ENCODE results near the gene CCDC28B.
"Not testable (repeated sequence)": the region's sequence is repeated elsewhere in the genome, so short reads cannot be mapped to it uniquely, and the experiment has no call there.

CCDC28B gene

DNA sequence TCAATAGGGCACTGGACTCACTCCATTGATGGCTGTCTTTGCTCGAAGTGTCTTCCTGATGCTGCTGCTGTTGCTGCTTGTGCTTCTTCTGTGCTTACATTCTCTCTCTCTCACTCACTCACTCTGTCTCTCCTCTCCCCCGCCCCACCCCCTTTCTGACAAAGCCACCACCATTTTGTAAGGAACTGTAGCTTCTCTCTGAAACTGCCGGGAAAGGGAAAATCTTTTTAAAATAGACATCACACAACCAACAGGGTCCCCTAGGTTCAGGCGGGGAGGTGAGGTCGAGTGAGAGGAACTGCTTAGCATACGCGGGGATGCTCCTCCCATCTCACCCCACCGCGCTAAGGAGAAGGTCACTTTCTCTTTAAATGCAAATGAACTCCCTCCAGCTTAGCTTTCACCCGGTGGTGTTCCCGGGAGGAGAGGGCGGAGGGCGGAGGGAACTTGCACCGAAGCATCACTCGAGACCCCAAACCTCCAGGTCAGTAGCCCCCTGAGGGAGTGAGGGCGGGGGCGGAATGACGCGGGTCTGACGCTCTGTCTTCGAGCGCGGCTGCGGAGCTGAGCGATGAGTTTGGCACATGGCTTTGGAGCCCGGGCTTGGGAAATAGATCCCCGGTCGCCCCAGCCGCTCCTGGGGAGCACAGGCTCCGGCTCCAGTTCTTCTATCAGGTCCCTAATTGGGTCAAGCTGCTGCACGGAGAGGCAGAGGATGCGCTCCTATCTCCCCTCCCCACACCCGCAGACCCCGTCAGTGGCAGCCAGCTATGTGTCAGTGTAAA lies at the start of gene CCDC28B:
CCDC28B (plus strand) TSS at position 370 of the 785 bp plus-strand sequence. CDS start 1,341 bp downstream, outside the sequence.
- TF ChIP-seq POLR2A (IDR thresholded peaks at IDR 0.05; ENCODE audit: low read length) (peak; percentile 11), GATA1 (IDR thresholded peaks at IDR 0.05; ENCODE audit: low read depth, low read length) (no peak)
- peak; percentile 64 to 67 for DNase-seq

DNA sequence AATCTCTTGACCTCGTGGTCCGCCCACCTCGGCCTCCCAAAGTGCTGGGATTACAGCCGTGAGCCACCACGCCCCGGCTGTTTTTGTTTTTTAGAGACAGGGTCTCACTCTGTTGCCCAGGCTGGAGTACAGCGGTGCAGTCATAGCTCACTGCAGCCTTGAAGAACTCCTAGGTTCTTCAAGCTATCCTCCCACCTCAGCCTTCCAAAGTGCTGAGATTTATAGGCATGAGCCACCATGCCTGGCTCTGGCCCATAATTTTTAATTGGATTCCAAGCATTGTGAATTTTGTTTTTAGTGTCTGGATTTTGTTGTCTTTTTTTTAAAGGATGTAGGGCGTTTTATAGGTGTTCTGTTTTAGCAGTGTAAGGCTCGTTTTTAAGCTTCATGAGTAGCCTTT lies 49.5 kb upstream of the CCDC28B start:
- TF ChIP-seq GATA1 (IDR thresholded peaks at IDR 0.05; ENCODE audit: low read depth, low read length) (no peak), POLR2A (IDR thresholded peaks at IDR 0.05; ENCODE audit: low read length) (no peak)

DNA sequence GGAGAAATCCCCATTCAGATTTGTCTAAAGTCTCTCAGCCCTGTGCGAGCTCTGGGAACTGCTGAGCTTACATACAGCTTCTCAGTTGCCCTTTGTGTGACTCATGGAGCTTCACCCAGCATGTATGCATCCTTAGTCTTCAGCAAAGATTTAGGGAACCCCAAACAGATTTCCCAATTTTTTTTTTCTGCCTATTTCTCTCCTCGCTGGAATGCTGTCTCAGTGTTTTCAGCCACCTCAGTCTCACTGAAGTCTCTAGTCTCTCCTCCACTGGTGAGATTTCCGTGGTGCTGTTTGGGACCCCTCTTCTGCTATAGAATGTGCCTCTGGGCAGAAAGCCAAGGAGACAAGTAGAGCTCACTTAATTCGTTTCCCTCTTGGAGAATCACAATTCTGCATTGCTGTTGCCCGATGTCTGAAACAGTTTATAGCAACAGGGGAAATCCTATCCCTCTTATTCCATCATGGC lies 49.0 kb upstream of the CCDC28B start:
- DNase-seq: no peak
- TF ChIP-seq GATA1 (IDR thresholded peaks at IDR 0.05; ENCODE audit: low read depth, low read length): no peak
- TF ChIP-seq POLR2A (IDR thresholded peaks at IDR 0.05; ENCODE audit: low read length): no peak

More for the DNA sequence above, 49.5 kb upstream of the CCDC28B start:
- DNase-seq: no peak

DNA sequence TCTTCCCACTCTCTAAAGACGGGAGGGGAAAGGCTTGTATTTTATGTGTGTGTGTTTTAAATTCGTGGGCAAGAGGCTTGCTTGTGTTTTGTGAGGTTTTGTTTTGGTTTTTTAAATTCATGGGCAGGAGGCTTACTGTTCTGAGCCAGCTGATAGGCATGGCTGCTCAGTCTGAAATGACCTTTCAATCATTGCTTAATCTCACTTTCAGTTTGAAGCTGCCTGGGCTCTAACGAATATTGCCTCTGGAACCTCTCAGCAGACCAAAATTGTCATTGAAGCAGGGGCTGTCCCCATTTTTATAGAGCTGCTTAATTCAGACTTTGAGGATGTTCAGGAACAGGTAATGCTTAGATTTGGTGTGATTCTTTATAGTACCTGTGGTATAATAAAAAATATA lies 41.2 kb upstream of the CCDC28B start:
- TF ChIP-seq GATA1 (IDR thresholded peaks at IDR 0.05; ENCODE audit: low read depth, low read length) (no peak), POLR2A (IDR thresholded peaks at IDR 0.05; ENCODE audit: low read length) (no peak)
- no peak for DNase-seq

GRCh38 chr1:32163405-32163804 lies 37.0 kb upstream of the CCDC28B start:
- TF ChIP-seq POLR2A (IDR thresholded peaks at IDR 0.05; ENCODE audit: low read length) (no peak), GATA1 (IDR thresholded peaks at IDR 0.05; ENCODE audit: low read depth, low read length) (no peak)
- DNase-seq: no peak

DNA sequence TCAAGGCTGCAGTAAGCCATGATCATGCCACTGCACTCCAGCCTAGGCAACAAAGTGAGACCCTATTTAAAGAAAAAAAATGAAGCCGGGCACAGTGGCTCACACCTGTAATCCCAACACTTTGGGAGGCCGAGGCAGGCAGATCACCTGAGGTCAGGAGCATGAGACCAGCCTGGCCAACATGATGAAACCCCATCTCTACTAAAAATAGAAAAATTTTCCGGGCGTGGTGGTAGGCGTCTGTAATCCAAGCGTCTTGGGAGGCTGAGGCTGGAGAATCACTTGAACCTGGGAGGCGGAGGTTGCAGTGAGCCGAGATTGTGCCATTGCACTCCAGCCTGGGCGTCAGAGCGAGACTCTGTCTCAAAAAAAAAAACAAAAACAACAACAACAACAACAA lies 34.8 kb upstream of the CCDC28B start:
- not testable (repeated sequence) for DNase-seq

DNA sequence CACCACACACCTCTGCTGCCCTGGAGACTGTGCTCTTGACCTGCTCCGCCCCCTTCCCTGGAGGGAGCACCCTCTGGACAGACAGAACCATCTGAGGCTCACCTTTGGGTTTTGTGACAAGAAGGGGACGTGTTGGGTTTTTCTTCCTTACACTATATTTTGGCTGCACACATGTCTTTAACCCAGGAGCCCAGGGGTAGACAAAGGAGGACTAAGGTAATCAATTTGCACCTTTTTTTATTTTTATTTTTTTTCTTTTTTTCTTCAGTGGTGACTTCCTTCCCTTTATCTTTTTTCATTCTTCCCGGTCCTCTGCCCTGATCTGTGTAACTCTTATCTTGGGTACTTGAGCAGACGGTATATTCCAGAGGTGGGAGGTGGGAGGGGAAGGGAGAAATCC lies 29.4 kb upstream of the CCDC28B start:
- no peak for TF ChIP-seq GATA1 (IDR thresholded peaks at IDR 0.05; ENCODE audit: low read depth, low read length)
- no peak for TF ChIP-seq POLR2A (IDR thresholded peaks at IDR 0.05; ENCODE audit: low read length)
- no peak for DNase-seq

DNA sequence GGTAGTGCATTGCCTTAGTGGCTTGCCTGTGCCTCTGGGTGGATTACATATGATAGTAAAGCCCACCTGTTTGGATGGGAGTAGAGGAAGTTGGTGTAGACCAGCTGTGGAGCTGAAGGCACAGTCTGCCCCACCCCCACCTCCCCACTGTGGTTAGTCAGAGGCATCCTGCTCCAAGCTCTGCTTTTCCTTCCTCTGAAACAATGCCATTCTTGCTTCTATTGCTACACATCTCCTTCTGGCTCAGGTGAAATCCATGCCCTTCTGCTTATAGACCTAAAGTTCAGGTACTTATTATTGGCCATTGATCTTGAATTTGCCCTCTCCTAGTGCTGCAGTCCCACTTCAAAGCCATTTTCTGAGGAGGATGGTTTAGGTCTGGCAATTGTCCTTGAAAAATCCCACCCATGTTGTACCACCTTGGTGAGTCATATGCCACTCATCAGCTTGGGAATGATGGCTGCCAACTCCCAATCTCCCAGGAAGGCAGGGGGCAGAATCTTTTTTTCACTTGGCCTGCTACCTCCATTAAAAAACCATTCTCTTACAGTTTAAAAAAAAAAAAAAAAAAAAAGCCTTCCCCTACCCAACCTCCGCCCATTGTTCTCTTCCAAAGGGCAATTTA lies 27.7 kb upstream of the CCDC28B start:
- no peak for TF ChIP-seq POLR2A (IDR thresholded peaks at IDR 0.05; ENCODE audit: low read length)
- no peak for DNase-seq

DNA sequence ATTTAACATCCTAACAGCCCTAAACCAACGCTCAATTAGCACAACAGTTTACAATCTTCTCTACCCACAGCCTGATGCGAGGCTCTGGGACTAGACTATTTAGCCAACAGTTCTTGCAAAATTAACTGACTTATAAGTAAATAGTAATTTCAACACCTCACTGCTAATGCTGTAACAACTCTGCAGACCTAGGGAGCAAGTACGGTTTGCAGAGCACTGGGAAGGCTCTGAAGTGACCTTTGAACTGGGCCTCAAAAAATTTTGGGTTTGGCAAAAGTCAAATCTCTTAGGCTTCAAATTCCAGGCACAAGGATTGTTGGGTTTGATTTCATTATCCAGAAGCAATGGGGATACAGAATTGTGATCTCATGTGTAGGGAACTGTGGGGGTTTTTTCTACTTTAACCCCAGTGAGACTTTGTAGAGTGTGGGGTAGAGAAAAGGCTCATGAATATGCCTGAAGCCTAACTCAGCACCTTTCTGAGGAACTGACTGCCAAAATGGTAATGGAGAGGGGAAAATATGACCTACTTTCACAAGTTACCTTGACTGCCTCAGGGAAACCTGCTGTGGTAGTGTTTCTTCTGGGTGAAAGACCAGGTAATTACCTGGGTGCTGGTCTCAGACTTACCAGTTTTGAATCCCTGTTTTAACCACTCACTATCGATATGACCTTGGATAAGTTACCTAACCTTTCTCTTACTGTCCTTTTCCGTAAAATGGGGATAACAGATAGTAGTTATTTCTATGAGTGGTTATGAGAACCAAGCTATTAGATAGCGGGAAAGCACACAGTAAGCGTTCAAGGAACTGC lies 21.8 kb upstream of the CCDC28B start:
- TF ChIP-seq GATA1 (IDR thresholded peaks at IDR 0.05; ENCODE audit: low read depth, low read length): no peak
- no peak for TF ChIP-seq POLR2A (IDR thresholded peaks at IDR 0.05; ENCODE audit: low read length)
- no peak for DNase-seq

DNA sequence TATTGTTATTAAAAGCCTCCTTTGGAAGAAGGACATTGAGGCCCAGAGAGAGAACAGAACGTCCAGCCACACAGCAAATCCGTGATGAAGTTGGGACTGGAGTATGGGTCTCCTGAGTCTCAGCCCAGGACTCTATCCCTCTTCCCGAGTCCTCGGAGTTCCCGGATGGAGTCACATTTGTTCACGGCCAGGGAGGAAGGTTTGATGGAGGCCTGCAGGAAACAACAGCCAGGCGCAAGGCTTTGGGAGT lies 21.3 kb upstream of the CCDC28B start:
- DNase-seq: no peak
- TF ChIP-seq POLR2A (IDR thresholded peaks at IDR 0.05; ENCODE audit: low read length) (no peak), GATA1 (IDR thresholded peaks at IDR 0.05; ENCODE audit: low read depth, low read length) (no peak)

- TF ChIP-seq GATA1 (IDR thresholded peaks at IDR 0.05; ENCODE audit: low read depth, low read length) (no peak), POLR2A (IDR thresholded peaks at IDR 0.05; ENCODE audit: low read length) (peak; percentile 76)
- DNase-seq: peak; percentile 92 to 95
These were observed 20.8 kb upstream of the CCDC28B start, which contains the start of gene TXLNA for GRCh38 chr1:32179443-32180185. Gene TXLNA (plus strand): TSS chr1:32179675. CDS start chr1:32180346, 671 bp downstream.

- DNase-seq: peak; percentile 66 to 77
These were observed 20.0 kb upstream of the CCDC28B start for GRCh38 chr1:32180186-32181060.

DNA sequence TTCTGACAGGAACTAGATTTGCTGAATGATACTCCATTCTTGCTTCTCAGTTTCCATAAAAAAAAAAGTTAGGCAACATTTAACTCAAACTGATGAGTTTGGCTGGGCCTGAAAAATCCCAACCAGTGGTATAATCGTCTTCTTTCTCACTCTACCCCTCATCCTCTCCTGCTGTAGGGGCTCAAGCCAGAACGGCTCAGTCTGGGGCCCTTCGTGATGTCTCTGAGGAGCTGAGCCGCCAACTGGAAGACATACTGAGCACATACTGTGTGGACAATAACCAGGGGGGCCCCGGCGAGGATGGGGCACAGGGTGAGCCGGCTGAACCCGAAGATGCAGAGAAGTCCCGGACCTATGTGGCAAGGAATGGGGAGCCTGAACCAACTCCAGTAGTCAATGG lies 19.3 kb upstream of the CCDC28B start:
- TF ChIP-seq GATA1 (IDR thresholded peaks at IDR 0.05; ENCODE audit: low read depth, low read length) (no peak), POLR2A (IDR thresholded peaks at IDR 0.05; ENCODE audit: low read length) (no peak)
- no peak for DNase-seq

More at GRCh38 chr1:32180186-32181060, 20.0 kb upstream of the CCDC28B start:
- no peak for TF ChIP-seq GATA1 (IDR thresholded peaks at IDR 0.05; ENCODE audit: low read depth, low read length)
- TF ChIP-seq POLR2A (IDR thresholded peaks at IDR 0.05; ENCODE audit: low read length): no peak
